GM21360 (cell line): Measurements from ENCODE around the gene MRPL28.
"Not testable (repeated sequence)": the region's sequence is repeated elsewhere in the genome, so short reads cannot be mapped to it uniquely, and the experiment has no call there.

Experiments used
- ATAC-seq: cut with Tn5 transposase; IDR thresholded peaks from one replicate; pipeline ENCODE4 v1.9.1; 2021; ENCODE audit warnings: mild to moderate bottlenecking, moderate library complexity; ENCODE audit not compliant: unreplicated experiment

Gene MRPL28

DNA sequence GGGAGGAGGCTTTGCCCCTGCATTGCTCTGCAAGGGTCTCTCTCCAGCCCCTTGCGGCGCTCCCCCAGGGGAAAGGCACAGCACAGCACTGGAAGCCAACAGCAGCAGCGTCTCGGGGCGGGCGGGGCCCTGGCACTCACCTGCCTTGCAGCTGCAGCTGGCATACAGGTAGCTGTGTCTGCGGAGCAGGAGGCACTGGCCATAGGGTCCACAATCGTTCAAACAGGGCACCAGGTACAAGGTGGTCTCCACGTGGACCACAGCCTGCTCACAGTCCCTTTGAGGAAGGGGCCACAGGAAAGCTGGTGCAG is 4.2 kb upstream of the MRPL28 start:
- ATAC-seq: no peak

GRCh38 chr16:373848-374615 is 3.7 kb upstream of the MRPL28 start:
- no peak for ATAC-seq

GRCh38 chr16:373020-373598 is 2.8 kb upstream of the MRPL28 start:
- ATAC-seq: no peak

GRCh38 chr16:372302-372983 is 2.1 kb upstream of the MRPL28 start:
- ATAC-seq: no peak

GRCh38 chr16:371515-372301 is 1.4 kb upstream of the MRPL28 start:
- no peak for ATAC-seq

- no peak for ATAC-seq
These were observed 709 bp upstream of the MRPL28 start for GRCh38 chr16:370979-371514.

- ATAC-seq: no peak
These were observed 387 bp downstream of the MRPL28 start for GRCh38 chr16:369866-370436.

GRCh38 chr16:369275-369865 is 968 bp downstream of the MRPL28 start:
- ATAC-seq: no peak

DNA sequence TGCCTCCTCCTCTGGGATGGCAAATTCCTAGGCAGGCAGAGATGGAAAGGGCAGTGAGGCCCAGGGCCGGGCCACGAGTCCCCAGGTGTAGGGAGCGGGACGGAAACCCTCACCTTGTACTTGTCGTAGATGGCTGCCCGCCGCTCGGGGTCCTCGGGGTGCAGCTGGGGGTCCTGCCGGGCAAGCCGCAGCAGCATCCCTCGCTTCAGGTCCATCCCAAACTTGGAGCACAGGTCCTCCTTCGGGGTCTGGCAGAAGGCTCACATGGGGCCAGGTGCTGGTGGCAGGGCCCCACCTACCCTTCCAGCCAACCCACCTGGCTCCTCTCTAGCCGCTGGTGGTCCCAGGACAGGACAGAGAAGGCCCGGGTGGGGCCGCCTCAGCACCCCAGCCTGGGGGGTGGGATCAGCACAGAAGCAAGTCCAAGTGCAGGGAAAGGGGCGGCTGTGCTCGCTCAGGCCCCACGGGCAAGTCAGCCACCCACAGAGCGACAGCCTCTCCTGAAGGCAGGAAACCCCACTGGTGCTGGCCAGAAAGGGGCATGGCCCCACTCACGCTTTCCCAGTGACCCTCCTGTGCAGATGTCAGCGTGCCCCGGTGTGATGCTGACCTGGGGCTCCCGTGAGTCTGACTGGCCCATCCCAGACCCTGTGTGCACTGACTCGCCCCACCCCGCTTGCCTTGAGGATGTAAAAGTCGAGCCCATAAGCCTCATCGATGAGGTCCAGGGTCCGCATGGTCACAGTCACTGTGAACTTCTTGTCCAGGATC is 1.8 kb downstream of the MRPL28 start:
- ATAC-seq: no peak

- ATAC-seq: no peak
These were observed 2.9 kb downstream of the MRPL28 start for GRCh38 chr16:367333-367903.

DNA sequence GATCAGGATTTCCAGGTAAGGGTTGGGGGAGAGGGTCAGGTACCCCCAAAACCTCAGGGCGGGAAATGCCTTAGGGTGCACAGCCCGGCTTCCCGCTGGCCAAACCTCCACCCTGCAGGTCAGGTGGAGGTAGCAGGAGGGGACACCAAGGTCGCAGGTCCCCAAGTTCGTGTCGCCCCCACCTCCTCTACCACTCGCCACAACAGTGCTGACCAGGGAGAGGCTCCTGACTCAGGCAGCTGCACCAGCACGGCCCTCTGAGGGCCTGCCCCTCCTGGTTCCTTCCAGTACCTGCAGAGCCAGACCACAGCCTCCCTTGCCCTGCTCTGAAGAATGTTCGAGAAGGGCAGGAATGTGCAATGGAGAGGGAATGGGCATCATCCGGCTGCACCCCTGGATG is 3.9 kb downstream of the MRPL28 start:
- ATAC-seq: no peak

GRCh38 chr16:364595-365491 is 5.5 kb downstream of the MRPL28 start:
- no peak for ATAC-seq

DNA sequence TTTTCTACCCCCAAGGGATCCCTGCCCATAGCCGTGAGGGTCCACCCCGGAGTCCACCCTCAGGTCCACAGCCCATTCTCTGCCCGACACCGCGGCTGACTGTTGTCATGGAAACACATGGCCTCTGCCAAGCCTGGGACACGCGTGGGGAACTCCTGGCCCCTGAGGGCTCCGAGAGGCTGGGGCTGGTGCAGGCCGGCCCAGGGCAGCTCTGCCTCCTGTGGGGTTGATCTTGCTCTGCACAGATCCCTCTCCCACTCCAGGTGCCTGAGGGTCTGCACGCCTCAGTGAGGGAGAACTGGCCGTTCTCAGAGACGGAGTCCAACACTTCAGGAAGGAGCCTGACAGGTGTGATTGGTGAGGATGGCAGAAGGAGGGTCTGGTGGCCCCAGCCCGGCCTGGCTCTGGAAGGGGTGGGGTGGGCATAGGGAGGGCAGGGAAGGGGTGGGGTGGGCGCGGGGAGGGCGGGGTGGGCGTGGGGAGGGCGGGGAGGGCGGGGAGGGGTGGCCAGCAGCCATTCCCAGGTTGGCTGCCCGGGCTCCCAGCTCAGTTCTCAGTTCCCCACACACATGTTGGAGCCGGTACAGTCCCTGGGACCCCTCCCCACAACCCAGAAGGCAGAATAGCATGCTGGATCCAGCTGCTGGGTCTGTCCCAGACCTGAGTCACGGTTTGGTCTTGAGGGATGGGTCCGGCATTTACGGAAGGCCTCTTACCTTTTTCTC is 6.4 kb downstream of the MRPL28 start:
- ATAC-seq: no peak

DNA sequence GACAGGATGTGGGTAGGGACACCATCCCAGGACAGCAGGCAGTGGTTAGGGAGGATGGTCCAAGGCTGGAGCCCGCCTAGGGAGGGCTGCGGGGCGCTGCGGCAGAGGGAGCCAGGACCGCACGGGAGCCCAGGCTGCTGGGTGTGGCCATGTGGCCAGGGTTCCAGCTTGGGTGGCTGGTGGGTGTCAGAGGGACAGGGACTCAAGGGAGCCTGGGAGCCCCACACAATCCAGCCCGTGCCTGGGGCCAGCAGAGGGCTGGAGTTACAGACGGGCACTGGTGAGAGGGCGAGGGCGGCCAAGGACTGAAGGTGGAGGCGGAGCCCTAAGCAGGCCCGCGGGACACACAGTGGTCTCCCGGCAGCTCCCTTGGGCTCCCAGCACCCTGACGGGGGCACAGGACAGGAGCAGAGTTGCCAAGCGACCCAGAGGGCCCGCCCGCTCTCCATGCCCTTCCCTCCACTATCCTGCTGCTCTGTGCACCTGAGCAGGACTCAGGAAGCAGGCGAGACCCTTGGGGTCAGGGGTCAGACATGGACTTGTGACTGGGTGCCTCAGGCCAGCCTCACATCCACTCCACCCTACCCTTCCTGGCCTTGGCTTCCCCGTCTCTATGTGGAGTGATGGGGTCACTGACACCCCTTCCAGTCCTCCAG is 7.1 kb downstream of the MRPL28 start:
- ATAC-seq: no peak

- ATAC-seq: not testable (repeated sequence)
These were observed 7.7 kb downstream of the MRPL28 start for GRCh38 chr16:362702-362999.

GRCh38 chr16:361872-362701 is 8.3 kb downstream of the MRPL28 start:
- ATAC-seq: no peak
